Natural killer cell treated with Interleukin-12 subunit alpha and Interleukin-12 subunit beta and Interleukin-15 and Interleukin-18, amount 100 ng/mL, for 72 hours (primary cell): ENCODE data around the gene ZNF512B. TPM values are rescaled to one million over a fixed set of nuclear protein-coding genes. Genes with fewer than 3 reads are reported as not detected.

Experiments
- ATAC-seq, 2 donors: fragments of 150-1000 bp; cut with Tn5 transposase in 1 of 2; sonication (Bioruptor Pico), chemical (Tn5 transposase) in 1 of 2; 2 replicates each; pipeline ENCODE4 v1.10.0; 2021
- DNase-seq: peaks from one replicate; pipeline ENCODE4 v3.0.0; 2022; ENCODE audit warnings: low spot score
- H3K27ac Mint-ChIP-seq, 2 donors: 1 replicate in 1 of 2; 2 replicates in 1 of 2; pipeline ENCODE4 v1.8.0; 2022; ENCODE audit warnings: mixed read lengths in 2 of 2, mild to moderate bottlenecking in 1 of 2, moderate library complexity in 1 of 2
- H3K27me3 Mint-ChIP-seq, 2 donors: 1 replicate in 1 of 2; 2 replicates in 1 of 2; pipeline ENCODE4 v1.8.0; 2022; ENCODE audit warnings: mixed read lengths in 2 of 2
- H3K36me3 Mint-ChIP-seq: one replicate; pipeline ENCODE4 v1.8.0; 2022; ENCODE audit warnings: mixed read lengths
- H3K4me1 Mint-ChIP-seq, 2 donors: 1 replicate in 1 of 2; 2 replicates in 1 of 2; pipeline ENCODE4 v1.8.0; 2022; ENCODE audit warnings: low read depth in 2 of 2, mixed read lengths in 2 of 2, mild to moderate bottlenecking in 1 of 2
- H3K4me3 Mint-ChIP-seq: one replicate; pipeline ENCODE4 v1.8.0; 2022; ENCODE audit warnings: mixed read lengths
- H3K9me3 Mint-ChIP-seq: 2 replicates; pipeline ENCODE4 v1.8.0; 2022; ENCODE audit warnings: mixed read lengths
- total RNA-seq, 2 donors: library from RNA; stranded (reverse); gene quantifications; one replicate each; pipeline ENCODE4 v1.2.3, GENCODE V29; 2022

Gene ZNF512B
- total RNA-seq, 2 donors from 2014 or later: 9.6 to 13.8 TPM

DNA sequence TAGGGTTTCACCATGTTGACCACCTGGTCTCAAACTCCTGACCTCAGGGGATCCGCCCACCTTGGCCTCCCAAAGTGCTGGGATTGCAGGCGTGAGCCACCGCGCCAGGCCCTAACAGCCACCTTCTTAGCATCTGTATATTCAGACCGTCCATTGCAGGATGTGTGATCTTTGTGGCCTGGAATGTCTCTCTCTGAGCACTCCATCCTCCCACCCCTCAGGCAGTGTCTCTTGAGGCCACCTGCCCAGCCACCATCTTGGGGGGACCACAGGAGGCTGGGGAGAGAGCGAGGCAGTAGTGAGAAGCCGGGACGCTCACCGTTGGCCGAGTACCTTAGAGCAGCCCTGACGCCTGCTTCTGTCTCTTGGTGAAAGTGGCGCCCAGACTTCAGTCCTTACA is 56.0 kb downstream of the ZNF512B start:
- H3K36me3 Mint-ChIP-seq: no peaks in the 10 kb centered on the region
- DNase-seq: no peak
- no peak overlapping the region for H3K4me3 Mint-ChIP-seq
- H3K27me3 Mint-ChIP-seq: no peaks in the 10 kb centered on the region
- peaks cover 23 to 24% of the 10 kb centered on the region in 2 donors for H3K4me1 Mint-ChIP-seq
- no peaks in the 10 kb centered on the region for H3K9me3 Mint-ChIP-seq
- H3K27ac Mint-ChIP-seq: no peak overlapping the region
- no peak for ATAC-seq

DNA sequence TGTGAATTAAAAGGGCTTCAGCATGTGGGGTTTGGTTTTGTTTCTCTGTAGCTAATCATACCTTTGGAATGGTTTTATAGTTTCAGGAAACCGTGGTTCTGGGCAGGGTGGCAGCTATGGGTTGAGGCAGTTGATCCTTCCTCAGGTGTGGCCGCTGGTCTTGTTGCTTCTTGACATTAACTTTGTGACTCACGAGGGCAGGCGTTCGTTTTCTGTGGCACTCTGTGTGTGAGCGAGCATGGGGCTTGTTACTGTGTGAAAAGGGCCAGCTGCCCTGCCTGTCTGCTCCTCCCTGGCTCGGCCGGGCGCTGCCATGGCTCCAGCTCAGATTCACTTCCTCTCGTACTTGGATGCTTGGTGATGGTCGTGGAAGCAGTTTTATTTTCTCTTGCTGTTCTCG is 58.6 kb downstream of the ZNF512B start:
- DNase-seq (no peak), ATAC-seq (no peak)
- Mint-ChIP-seq H3K27me3 (no peaks in the 10 kb centered on the region), H3K4me1 (peaks cover 27 to 30% of the 10 kb centered on the region in 2 donors), H3K36me3 (no peaks in the 10 kb centered on the region), H3K27ac (peak overlapping the region in 1 of 2 donors; percentile 46), H3K4me3 (peak overlapping the region; percentile 17), H3K9me3 (no peaks in the 10 kb centered on the region)

DNA sequence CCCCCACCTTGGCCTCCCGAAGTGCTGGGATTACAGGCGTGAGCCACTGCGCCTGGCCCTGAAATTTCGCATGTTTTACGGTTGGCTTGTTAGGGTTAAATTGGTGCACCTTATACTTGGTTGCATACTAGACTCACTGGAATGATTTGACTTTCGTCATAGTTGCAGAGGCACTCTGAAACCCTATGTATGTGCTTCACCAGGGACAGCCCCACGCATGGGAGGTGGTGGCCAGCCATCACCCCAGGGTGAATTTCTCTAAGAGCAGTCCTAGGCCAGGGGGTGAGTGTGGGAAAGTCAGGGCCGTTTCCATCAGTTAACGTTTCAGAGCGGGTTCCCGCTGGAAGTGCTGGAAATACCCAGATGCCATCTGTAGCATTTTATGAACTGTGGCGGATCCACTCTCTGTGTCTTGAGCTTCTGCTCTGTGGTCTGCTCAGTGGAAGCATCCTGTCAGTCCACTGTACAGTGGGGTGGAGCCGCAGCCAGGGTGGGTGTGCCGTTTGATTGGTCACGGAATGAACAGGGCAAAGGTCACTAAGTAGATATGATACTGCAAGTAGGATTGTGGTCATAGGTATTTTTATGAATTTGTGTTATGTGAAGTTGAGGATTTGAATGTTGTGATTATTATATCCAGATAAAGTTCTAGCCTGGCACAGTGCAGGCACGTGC is 61.6 kb downstream of the ZNF512B start:
- Mint-ChIP-seq H3K27ac (peak overlapping the region in 1 of 2 donors; percentile 9), H3K27me3 (no peaks in the 10 kb centered on the region)
- no peak for ATAC-seq

More for the DNA sequence above, 61.6 kb downstream of the ZNF512B start:
- peaks cover 27 to 41% of the 10 kb centered on the region in 2 donors for H3K4me1 Mint-ChIP-seq
- no peak for DNase-seq
- no peaks in the 10 kb centered on the region for H3K9me3 Mint-ChIP-seq
- H3K4me3 Mint-ChIP-seq: no peak overlapping the region
- H3K36me3 Mint-ChIP-seq: no peaks in the 10 kb centered on the region

Other genes with a start within 250 kb of the ZNF512B start
- 10 to 100 TPM in 1 of 2 donors, 1 to 10 TPM in 1; 9.3 to 15.7 TPM for gene LIME1, start 233.3 kb downstream of the ZNF512B start, total RNA-seq
- 10 to 100 TPM; 21.0 to 31.1 TPM for gene SLC2A4RG, start 230.2 kb downstream of the ZNF512B start, total RNA-seq
- gene ZBTB46, start 138.7 kb downstream of the ZNF512B start, total RNA-seq: 1 to 10 TPM in 1 of 2 donors, under 1 TPM in 1; 0.25 to 1.2 TPM
- gene ABHD16B, start 108.4 kb downstream of the ZNF512B start, total RNA-seq: not detected
- 10 to 100 TPM; 48.8 to 60.0 TPM for gene TPD52L2, start 104.7 kb downstream of the ZNF512B start, total RNA-seq
- gene DNAJC5, start 74.8 kb downstream of the ZNF512B start, total RNA-seq: 10 to 100 TPM; 67.6 to 89.1 TPM
- gene UCKL1, start 13.5 kb downstream of the ZNF512B start, total RNA-seq: 10 to 100 TPM; 32.6 to 52.9 TPM
- 10 to 100 TPM; 33.3 to 33.6 TPM for gene SAMD10, start 9.7 kb upstream of the ZNF512B start, total RNA-seq
- 10 to 100 TPM; 65.9 to 87.7 TPM for gene PRPF6, start 11.2 kb upstream of the ZNF512B start, total RNA-seq
- 1 to 10 TPM; 2.4 to 6.3 TPM for gene C20orf204, start 66.3 kb upstream of the ZNF512B start, total RNA-seq
- gene SOX18, start 79.7 kb upstream of the ZNF512B start, total RNA-seq: not detected
- gene TCEA2, start 93.3 kb upstream of the ZNF512B start, total RNA-seq: 10 to 100 TPM; 23.2 to 24.1 TPM
- 10 to 100 TPM; 27.1 to 33.4 TPM for gene RGS19, start 109.6 kb upstream of the ZNF512B start, total RNA-seq
- gene OPRL1, start 110.2 kb upstream of the ZNF512B start, total RNA-seq: under 1 TPM; 0.12 to 0.20 TPM
- gene LKAAEAR1, start 114.5 kb upstream of the ZNF512B start, total RNA-seq: not detected
- not detected for gene NPBWR2, start 137.6 kb upstream of the ZNF512B start, total RNA-seq
- gene MYT1, start 194.5 kb upstream of the ZNF512B start, total RNA-seq: not detected